ENCODE data around the gene SLC1A5.

Gene SLC1A5

GRCh38 chr19:46730187-46730586 is 58.2 kb downstream of the SLC1A5 start:
- H3K36me3 ChIP-seq: peaks cover 70 to 100% (median 96%) of the 10 kb centered on the region in 11 experiments
- peaks cover 90 to 100% (median 100%) of the 10 kb centered on the region in 11 experiments for H4K20me1 ChIP-seq
- no peaks in the 10 kb centered on the region for H3K9me3 ChIP-seq (replicated peaks in 1 of 11)
- peak overlapping the region; percentile 77 to 99 (median 95) for H3K4me2 ChIP-seq
- peak overlapping the region in 1 of 10 experiments; percentile 19; a peak in 2 of 20 replicates for H3K4me3 ChIP-seq
- H3K27me3 ChIP-seq: no peaks in the 10 kb centered on the region
- H3K4me1 ChIP-seq: peaks cover 86 to 100% (median 93%) of the 10 kb centered on the region in 10 experiments
- H3K9ac ChIP-seq: peak overlapping the region in 10 of 11 experiments; percentile 5 to 68 (median 32); a peak in 13 of 22 replicates
- no peak for TF ChIP-seq Cebpa-rat (IDR thresholded peaks at IDR 0.05)
- peak overlapping the region in 6 of 11 experiments; percentile 5 to 54 (median 34); a peak in 11 of 22 replicates for H3K27ac ChIP-seq

DNA sequence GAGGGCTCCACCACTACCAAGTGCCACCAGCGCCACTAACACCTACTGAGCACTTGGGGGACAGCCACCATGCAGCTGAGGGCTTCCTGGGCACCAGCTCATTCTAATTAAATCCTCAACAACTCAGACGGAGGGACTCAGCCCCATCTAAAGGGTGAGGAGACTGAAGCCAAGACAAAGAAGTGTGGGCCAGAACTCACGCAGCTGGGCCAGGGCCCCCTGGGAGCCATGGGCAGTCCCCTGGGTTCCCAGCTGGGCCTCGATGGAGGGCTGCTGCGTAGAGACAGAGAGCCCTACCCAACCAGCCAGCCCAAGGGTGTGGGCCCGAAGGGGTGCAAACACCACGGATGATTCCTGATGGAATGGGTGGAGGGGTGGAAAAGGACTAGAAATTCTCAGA is 58.7 kb downstream of the SLC1A5 start:
- TF ChIP-seq Cebpa-rat (IDR thresholded peaks at IDR 0.05): no peak
- Histone ChIP-seq H3K27ac (peak overlapping the region in 6 of 11 experiments; percentile 5 to 54 (median 34); a peak in 9 of 22 replicates), H3K27me3 (no peaks in the 10 kb centered on the region), H3K9ac (peak overlapping the region in 10 of 11 experiments; percentile 5 to 68 (median 32); a peak in 14 of 22 replicates), H3K36me3 (peaks cover 72 to 100% (median 96%) of the 10 kb centered on the region in 11 experiments), H3K4me1 (peaks cover 89 to 100% (median 96%) of the 10 kb centered on the region in 10 experiments), H4K20me1 (peaks cover 93 to 100% (median 99%) of the 10 kb centered on the region in 11 experiments), H3K9me3 (replicated peaks in 1 of 11) (no peaks in the 10 kb centered on the region), H3K4me2 (peak overlapping the region; percentile 77 to 99 (median 95)), H3K4me3 (peak overlapping the region in 1 of 10 experiments; percentile 19; a peak in 2 of 20 replicates)

GRCh38 chr19:46728693-46729339 is 59.6 kb downstream of the SLC1A5 start:
- Histone ChIP-seq H3K4me2 (peak overlapping the region; percentile 77 to 99 (median 95)), H3K27ac (peak overlapping the region in 8 of 11 experiments; percentile 41 to 76 (median 52); a peak in 17 of 22 replicates), H3K36me3 (peaks cover 81 to 100% (median 96%) of the 10 kb centered on the region in 11 experiments), H3K9ac (peak overlapping the region in 9 of 11 experiments; percentile 40 to 77 (median 55); a peak in 17 of 22 replicates), H3K27me3 (no peaks in the 10 kb centered on the region), H3K9me3 (replicated peaks in 1 of 11) (no peaks in the 10 kb centered on the region), H4K20me1 (peaks cover 93 to 100% (median 98%) of the 10 kb centered on the region in 11 experiments), H3K4me3 (peak overlapping the region in 8 of 10 experiments; percentile 13 to 55 (median 44); a peak in 15 of 20 replicates), H3K4me1 (peaks cover 89 to 100% (median 100%) of the 10 kb centered on the region in 10 experiments)
- TF ChIP-seq Cebpa-rat (IDR thresholded peaks at IDR 0.05): no peak

DNA sequence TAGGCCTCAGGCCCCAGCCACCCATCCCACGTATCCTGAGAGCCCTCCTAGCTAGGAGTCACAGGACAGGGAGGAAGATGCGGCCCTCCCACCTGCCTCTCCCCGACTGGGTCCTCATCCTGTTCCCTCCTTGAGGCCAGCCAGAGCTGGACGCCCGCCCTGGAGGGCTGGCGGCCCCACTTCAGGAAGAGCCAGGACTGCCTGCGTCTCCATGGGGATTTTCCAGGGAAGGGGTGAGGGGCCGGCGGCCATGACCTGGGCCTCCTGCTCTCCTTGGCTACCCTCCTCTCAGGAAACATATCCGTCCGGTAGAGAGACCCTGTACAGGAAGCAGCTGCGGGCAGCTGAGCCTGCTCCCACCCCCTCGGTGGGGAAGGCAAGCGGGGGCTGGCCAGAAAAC is 60.2 kb downstream of the SLC1A5 start:
- H3K27ac ChIP-seq: peak overlapping the region in 8 of 11 experiments; percentile 41 to 76 (median 52); a peak in 17 of 22 replicates
- H3K4me2 ChIP-seq: peak overlapping the region; percentile 77 to 99 (median 95)
- TF ChIP-seq Cebpa-rat (IDR thresholded peaks at IDR 0.05): no peak
- peak overlapping the region in 8 of 10 experiments; percentile 13 to 55 (median 44); a peak in 15 of 20 replicates for H3K4me3 ChIP-seq
- peaks cover 93 to 100% (median 98%) of the 10 kb centered on the region in 11 experiments for H4K20me1 ChIP-seq
- no peaks in the 10 kb centered on the region for H3K27me3 ChIP-seq
- H3K9me3 ChIP-seq (replicated peaks in 1 of 11): no peaks in the 10 kb centered on the region
- peaks cover 84 to 100% (median 96%) of the 10 kb centered on the region in 11 experiments for H3K36me3 ChIP-seq
- peak overlapping the region in 10 of 11 experiments; percentile 33 to 77 (median 53); a peak in 18 of 22 replicates for H3K9ac ChIP-seq
- peaks cover 91 to 100% (median 100%) of the 10 kb centered on the region in 10 experiments for H3K4me1 ChIP-seq

- H3K4me2 ChIP-seq: peak overlapping the region; percentile 77 to 99 (median 95)
- no peaks in the 10 kb centered on the region for H3K27me3 ChIP-seq
- TF ChIP-seq Cebpa-rat (IDR thresholded peaks at IDR 0.05): no peak
- peak overlapping the region in 8 of 11 experiments; percentile 41 to 76 (median 52); a peak in 15 of 22 replicates for H3K27ac ChIP-seq
- no peaks in the 10 kb centered on the region for H3K9me3 ChIP-seq (replicated peaks in 1 of 11)
- H3K4me1 ChIP-seq: peaks cover 91 to 100% (median 100%) of the 10 kb centered on the region in 10 experiments
- peaks cover 92 to 100% (median 98%) of the 10 kb centered on the region in 11 experiments for H4K20me1 ChIP-seq
- peaks cover 84 to 100% (median 96%) of the 10 kb centered on the region in 11 experiments for H3K36me3 ChIP-seq
- H3K9ac ChIP-seq: peak overlapping the region in 9 of 11 experiments; percentile 33 to 77 (median 55); a peak in 18 of 22 replicates
- peak overlapping the region in 5 of 10 experiments; percentile 32 to 55 (median 48); a peak in 8 of 20 replicates for H3K4me3 ChIP-seq
Observed at GRCh38 chr19:46727757-46728156, 60.6 kb downstream of the SLC1A5 start.

DNA sequence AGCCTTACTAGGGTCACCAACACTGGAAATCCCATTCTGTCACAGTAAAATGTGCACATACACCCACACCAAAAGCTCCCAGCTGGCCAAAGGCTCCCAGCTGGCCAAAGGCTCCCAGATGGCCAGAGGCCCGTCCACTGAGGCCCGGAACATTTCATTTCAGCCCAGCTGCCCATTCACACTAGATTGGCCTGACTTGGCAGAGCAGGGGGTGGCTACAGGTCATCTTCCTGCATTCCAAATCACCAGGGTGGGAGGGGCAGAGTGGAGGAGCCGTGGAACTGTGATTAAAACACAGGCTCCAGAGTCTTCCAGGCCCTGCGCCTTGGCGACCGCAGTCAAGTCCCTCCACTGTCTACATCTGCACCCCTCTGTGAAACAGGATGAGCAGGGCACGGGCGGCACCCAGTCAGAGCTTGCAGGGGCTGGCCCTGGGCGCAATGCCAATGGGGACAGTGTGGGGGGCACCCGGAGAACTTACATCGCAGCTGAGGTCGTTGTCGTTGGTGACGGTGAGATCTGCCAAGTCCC is 61.4 kb downstream of the SLC1A5 start:
- H3K9me3 ChIP-seq (replicated peaks in 1 of 11): no peaks in the 10 kb centered on the region
- peak overlapping the region in 9 of 11 experiments; percentile 14 to 68 (median 56); a peak in 14 of 22 replicates for H3K9ac ChIP-seq
- TF ChIP-seq Cebpa-rat (IDR thresholded peaks at IDR 0.05): no peak
- peaks cover 82 to 100% (median 95%) of the 10 kb centered on the region in 11 experiments for H3K36me3 ChIP-seq
- H3K27ac ChIP-seq: peak overlapping the region in 3 of 11 experiments; percentile 44 to 56 (median 47); a peak in 4 of 22 replicates
- no peaks in the 10 kb centered on the region for H3K27me3 ChIP-seq
- peak overlapping the region; percentile 57 to 99 (median 95) for H3K4me2 ChIP-seq
- H3K4me1 ChIP-seq: peaks cover 91 to 100% (median 100%) of the 10 kb centered on the region in 10 experiments
- H4K20me1 ChIP-seq: peaks cover 89 to 100% (median 98%) of the 10 kb centered on the region in 11 experiments
- H3K4me3 ChIP-seq: peak overlapping the region in 1 of 10 experiments; percentile 41; a peak in 2 of 20 replicates

DNA sequence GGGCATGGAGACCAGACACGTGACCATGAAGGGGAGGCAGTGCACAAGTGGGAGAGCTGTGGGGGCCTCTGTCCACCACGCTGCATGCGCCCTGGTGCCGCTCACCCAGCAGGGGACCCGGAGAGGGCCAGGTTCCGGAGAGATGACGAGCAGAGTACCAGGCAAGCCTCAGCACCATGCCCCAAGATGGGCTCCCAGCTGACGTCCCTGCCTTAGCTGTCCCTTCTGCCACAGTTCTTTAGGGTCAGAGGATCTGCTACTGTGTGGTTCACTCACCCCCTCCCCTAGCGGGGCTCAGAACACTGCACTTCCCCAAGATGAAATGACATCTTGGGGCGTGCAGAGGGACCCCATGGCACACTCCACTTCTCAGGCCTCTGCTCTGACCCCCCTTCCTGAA is 61.8 kb downstream of the SLC1A5 start:
- Histone ChIP-seq H3K4me2 (peak overlapping the region; percentile 57 to 99 (median 95)), H3K4me1 (peaks cover 91 to 100% (median 100%) of the 10 kb centered on the region in 10 experiments), H4K20me1 (peaks cover 84 to 100% (median 98%) of the 10 kb centered on the region in 11 experiments)

GRCh38 chr19:46725859-46726393 is 62.5 kb downstream of the SLC1A5 start:
- peaks cover 92 to 100% (median 97%) of the 10 kb centered on the region in 11 experiments for H3K36me3 ChIP-seq
- H3K4me1 ChIP-seq: peaks cover 91 to 100% (median 100%) of the 10 kb centered on the region in 10 experiments
- H3K9me3 ChIP-seq (replicated peaks in 1 of 11): no peaks in the 10 kb centered on the region
- H3K27me3 ChIP-seq: no peaks in the 10 kb centered on the region
- H3K9ac ChIP-seq: peak overlapping the region in 9 of 11 experiments; percentile 25 to 64 (median 50); a peak in 16 of 22 replicates
- peak overlapping the region in 3 of 11 experiments; percentile 23 to 56 (median 44); a peak in 5 of 22 replicates for H3K27ac ChIP-seq
- no peak for TF ChIP-seq Cebpa-rat (IDR thresholded peaks at IDR 0.05)
- peaks cover 78 to 100% (median 95%) of the 10 kb centered on the region in 11 experiments for H4K20me1 ChIP-seq
- peak overlapping the region; percentile 57 to 99 (median 95); a peak in 21 of 22 replicates for H3K4me2 ChIP-seq
- H3K4me3 ChIP-seq: peak overlapping the region in 7 of 10 experiments; percentile 6 to 44 (median 16); a peak in 9 of 20 replicates

More for the DNA sequence above, 61.8 kb downstream of the SLC1A5 start:
- no peaks in the 10 kb centered on the region for H3K27me3 ChIP-seq
- H3K9ac ChIP-seq: peak overlapping the region in 9 of 11 experiments; percentile 30 to 64 (median 50); a peak in 14 of 22 replicates
- no peaks in the 10 kb centered on the region for H3K9me3 ChIP-seq (replicated peaks in 1 of 11)
- peak overlapping the region in 4 of 11 experiments; percentile 6 to 56 (median 34); a peak in 5 of 22 replicates for H3K27ac ChIP-seq
- peaks cover 86 to 100% (median 95%) of the 10 kb centered on the region in 11 experiments for H3K36me3 ChIP-seq
- no peak for TF ChIP-seq Cebpa-rat (IDR thresholded peaks at IDR 0.05)
- H3K4me3 ChIP-seq: peak overlapping the region in 5 of 10 experiments; percentile 13 to 44 (median 33); a peak in 8 of 20 replicates

All from BLaER1 treated with 17β-estradiol and CSF1 and Interleukin-3, amounts not matched to agents 10 nM and 100 nM (cell line).